ENCODE measurements around the gene SLC44A3.

DNA sequence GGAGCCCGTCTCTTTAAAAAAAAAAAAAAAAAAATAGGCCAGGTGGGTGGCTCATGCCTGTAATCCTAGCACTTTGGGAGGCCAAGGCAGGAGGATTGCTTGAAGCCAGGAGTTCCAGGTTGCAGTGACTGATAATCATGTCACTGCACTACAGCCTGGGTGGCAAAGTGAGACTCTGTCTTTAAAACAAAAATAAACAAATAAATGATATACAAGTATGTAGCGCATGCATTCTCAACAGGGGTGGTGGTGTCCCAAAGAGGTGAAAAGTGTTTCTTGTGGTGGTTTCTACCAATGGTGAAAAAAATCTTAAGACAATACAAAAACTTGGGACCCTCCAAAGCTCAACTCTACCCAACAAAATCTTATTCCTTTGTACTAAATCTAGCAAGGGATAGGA, 88.8 kb downstream of the SLC44A3 start:
- TF ChIP-seq, protein P1, sequence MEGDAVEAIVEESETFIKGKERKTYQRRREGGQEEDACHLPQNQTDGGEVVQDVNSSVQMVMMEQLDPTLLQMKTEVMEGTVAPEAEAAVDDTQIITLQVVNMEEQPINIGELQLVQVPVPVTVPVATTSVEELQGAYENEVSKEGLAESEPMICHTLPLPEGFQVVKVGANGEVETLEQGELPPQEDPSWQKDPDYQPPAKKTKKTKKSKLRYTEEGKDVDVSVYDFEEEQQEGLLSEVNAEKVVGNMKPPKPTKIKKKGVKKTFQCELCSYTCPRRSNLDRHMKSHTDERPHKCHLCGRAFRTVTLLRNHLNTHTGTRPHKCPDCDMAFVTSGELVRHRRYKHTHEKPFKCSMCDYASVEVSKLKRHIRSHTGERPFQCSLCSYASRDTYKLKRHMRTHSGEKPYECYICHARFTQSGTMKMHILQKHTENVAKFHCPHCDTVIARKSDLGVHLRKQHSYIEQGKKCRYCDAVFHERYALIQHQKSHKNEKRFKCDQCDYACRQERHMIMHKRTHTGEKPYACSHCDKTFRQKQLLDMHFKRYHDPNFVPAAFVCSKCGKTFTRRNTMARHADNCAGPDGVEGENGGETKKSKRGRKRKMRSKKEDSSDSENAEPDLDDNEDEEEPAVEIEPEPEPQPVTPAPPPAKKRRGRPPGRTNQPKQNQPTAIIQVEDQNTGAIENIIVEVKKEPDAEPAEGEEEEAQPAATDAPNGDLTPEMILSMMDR (IDR thresholded peaks at IDR 0.05; ENCODE audit: low read depth, low read length) = no peak
- TF ChIP-seq POLR2A (IDR thresholded peaks at IDR 0.05; ENCODE audit: extremely low read depth, insufficient read length) = no peak
- TF ChIP-seq, protein P2, sequence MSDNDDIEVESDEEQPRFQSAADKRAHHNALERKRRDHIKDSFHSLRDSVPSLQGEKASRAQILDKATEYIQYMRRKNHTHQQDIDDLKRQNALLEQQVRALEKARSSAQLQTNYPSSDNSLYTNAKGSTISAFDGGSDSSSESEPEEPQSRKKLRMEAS (IDR thresholded peaks at IDR 0.05; ENCODE audit: low read depth, low read length) = no peak
- TF ChIP-seq MYC (IDR thresholded peaks at IDR 0.05; ENCODE audit: low read depth, low read length) = no peak
